ENCODE measurements around the gene PRXL2A. TPM values are rescaled to one million over a fixed set of nuclear protein-coding genes. Genes with fewer than 3 reads are reported as not detected.

PRXL2A gene
- total RNA-seq, 2 donors from 2014 or later: 0.94 to 1.5 TPM

- no peaks in the 10 kb centered on the region for H3K9me3 ChIP-seq (ENCODE audit: control insufficient read depth, low read length, poor library complexity, severe bottlenecking)
- peaks cover 22% of the 10 kb centered on the region for H3K27me3 Mint-ChIP-seq
- no peak overlapping the region for H3K27ac Mint-ChIP-seq
- no peak for DNase-seq
- no peak overlapping the region for H3K4me3 Mint-ChIP-seq
- ATAC-seq: no peak
- H3K36me3 Mint-ChIP-seq (ENCODE audit: low read depth): peaks cover 2% of the 10 kb centered on the region
- H3K4me1 Mint-ChIP-seq: peaks cover 29% of the 10 kb centered on the region
Observed at GRCh38 chr10:80441831-80442230, 33.5 kb downstream of the PRXL2A start.

- Mint-ChIP-seq H3K4me3 (no peak overlapping the region), H3K27me3 (peaks cover 11% of the 10 kb centered on the region), H3K27ac (no peak overlapping the region), H3K36me3 (ENCODE audit: low read depth) (peaks cover under 1% of the 10 kb centered on the region), H3K4me1 (peaks cover 33% of the 10 kb centered on the region)
- ATAC-seq: no peak
- DNase-seq: no peak
- no peaks in the 10 kb centered on the region for H3K9me3 ChIP-seq (ENCODE audit: control insufficient read depth, low read length, poor library complexity, severe bottlenecking)
Observed at GRCh38 chr10:80442879-80443278, 34.5 kb downstream of the PRXL2A start.

- Mint-ChIP-seq H3K36me3 (ENCODE audit: low read depth) (no peaks in the 10 kb centered on the region), H3K4me3 (no peak overlapping the region), H3K27ac (peak overlapping the region; percentile 78), H3K4me1 (peaks cover 38% of the 10 kb centered on the region), H3K27me3 (peaks cover 4% of the 10 kb centered on the region)
- no peaks in the 10 kb centered on the region for H3K9me3 ChIP-seq (ENCODE audit: control insufficient read depth, low read length, poor library complexity, severe bottlenecking)
- ATAC-seq (peak; percentile 26), DNase-seq (no peak)
Observed at GRCh38 chr10:80443531-80443974, 35.2 kb downstream of the PRXL2A start.

- Mint-ChIP-seq H3K4me1 (peaks cover 39% of the 10 kb centered on the region), H3K27ac (peak overlapping the region; percentile 78), H3K36me3 (ENCODE audit: low read depth) (no peaks in the 10 kb centered on the region), H3K27me3 (peaks cover 4% of the 10 kb centered on the region), H3K4me3 (peak overlapping the region; percentile 12)
- ATAC-seq: no peak
- H3K9me3 ChIP-seq (ENCODE audit: control insufficient read depth, low read length, poor library complexity, severe bottlenecking): no peaks in the 10 kb centered on the region
- no peak for DNase-seq
Observed at GRCh38 chr10:80444124-80444523, 35.8 kb downstream of the PRXL2A start.

GRCh38 chr10:80444646-80445319 is 36.4 kb downstream of the PRXL2A start:
- no peak for DNase-seq
- Mint-ChIP-seq H3K27me3 (no peaks in the 10 kb centered on the region), H3K36me3 (ENCODE audit: low read depth) (no peaks in the 10 kb centered on the region), H3K4me3 (peak overlapping the region; percentile 12), H3K27ac (peak overlapping the region; percentile 78), H3K4me1 (peaks cover 39% of the 10 kb centered on the region)
- no peaks in the 10 kb centered on the region for H3K9me3 ChIP-seq (ENCODE audit: control insufficient read depth, low read length, poor library complexity, severe bottlenecking)
- peak; percentile 89 for ATAC-seq

GRCh38 chr10:80447436-80448190 is 39.3 kb downstream of the PRXL2A start:
- no peaks in the 10 kb centered on the region for H3K9me3 ChIP-seq (ENCODE audit: control insufficient read depth, low read length, poor library complexity, severe bottlenecking)
- Mint-ChIP-seq H3K36me3 (ENCODE audit: low read depth) (no peaks in the 10 kb centered on the region), H3K4me3 (no peak overlapping the region), H3K4me1 (peaks cover 39% of the 10 kb centered on the region), H3K27me3 (no peaks in the 10 kb centered on the region), H3K27ac (peak overlapping the region; percentile 90)
- ATAC-seq: no peak
- no peak for DNase-seq

- H3K36me3 Mint-ChIP-seq (ENCODE audit: low read depth): no peaks in the 10 kb centered on the region
- H3K27ac Mint-ChIP-seq: peak overlapping the region; percentile 90
- DNase-seq: no peak
- ATAC-seq: no peak
- no peak overlapping the region for H3K4me3 Mint-ChIP-seq
- peaks cover 42% of the 10 kb centered on the region for H3K4me1 Mint-ChIP-seq
- no peaks in the 10 kb centered on the region for H3K27me3 Mint-ChIP-seq
- H3K9me3 ChIP-seq (ENCODE audit: control insufficient read depth, low read length, poor library complexity, severe bottlenecking): no peaks in the 10 kb centered on the region
Observed at GRCh38 chr10:80448209-80448942, 40.0 kb downstream of the PRXL2A start.

GRCh38 chr10:80449520-80449919 is 41.2 kb downstream of the PRXL2A start:
- H3K36me3 Mint-ChIP-seq (ENCODE audit: low read depth): no peaks in the 10 kb centered on the region
- no peak for ATAC-seq
- DNase-seq: no peak
- H3K27ac Mint-ChIP-seq: peak overlapping the region; percentile 72
- H3K27me3 Mint-ChIP-seq: no peaks in the 10 kb centered on the region
- no peak overlapping the region for H3K4me3 Mint-ChIP-seq
- no peaks in the 10 kb centered on the region for H3K9me3 ChIP-seq (ENCODE audit: control insufficient read depth, low read length, poor library complexity, severe bottlenecking)
- peaks cover 37% of the 10 kb centered on the region for H3K4me1 Mint-ChIP-seq

- Mint-ChIP-seq H3K27me3 (no peaks in the 10 kb centered on the region), H3K36me3 (ENCODE audit: low read depth) (peaks cover 3% of the 10 kb centered on the region), H3K4me3 (no peak overlapping the region), H3K27ac (no peak overlapping the region), H3K4me1 (peaks cover 33% of the 10 kb centered on the region)
- H3K9me3 ChIP-seq (ENCODE audit: control insufficient read depth, low read length, poor library complexity, severe bottlenecking): no peaks in the 10 kb centered on the region
- ATAC-seq (no peak), DNase-seq (no peak)
Observed at GRCh38 chr10:80451132-80451531, 42.8 kb downstream of the PRXL2A start.

- no peaks in the 10 kb centered on the region for H3K9me3 ChIP-seq (ENCODE audit: control insufficient read depth, low read length, poor library complexity, severe bottlenecking)
- no peak for DNase-seq
- Mint-ChIP-seq H3K4me3 (no peak overlapping the region), H3K27ac (no peak overlapping the region), H3K27me3 (no peaks in the 10 kb centered on the region), H3K4me1 (peaks cover 31% of the 10 kb centered on the region), H3K36me3 (ENCODE audit: low read depth) (peaks cover 3% of the 10 kb centered on the region)
- ATAC-seq: no peak
Observed at GRCh38 chr10:80452069-80452468, 43.7 kb downstream of the PRXL2A start.

GRCh38 chr10:80452640-80453039 is 44.3 kb downstream of the PRXL2A start:
- Mint-ChIP-seq H3K36me3 (ENCODE audit: low read depth) (peaks cover 3% of the 10 kb centered on the region), H3K4me1 (peaks cover 27% of the 10 kb centered on the region), H3K27ac (no peak overlapping the region), H3K4me3 (no peak overlapping the region), H3K27me3 (no peaks in the 10 kb centered on the region)
- H3K9me3 ChIP-seq (ENCODE audit: control insufficient read depth, low read length, poor library complexity, severe bottlenecking): no peaks in the 10 kb centered on the region
- ATAC-seq (no peak), DNase-seq (no peak)

GRCh38 chr10:80453056-80453841 is 44.9 kb downstream of the PRXL2A start:
- H3K9me3 ChIP-seq (ENCODE audit: control insufficient read depth, low read length, poor library complexity, severe bottlenecking): no peaks in the 10 kb centered on the region
- peak overlapping the region; percentile 89 for H3K4me3 Mint-ChIP-seq
- no peaks in the 10 kb centered on the region for H3K27me3 Mint-ChIP-seq
- peaks cover 3% of the 10 kb centered on the region for H3K36me3 Mint-ChIP-seq (ENCODE audit: low read depth)
- DNase-seq (no peak), ATAC-seq (no peak)
- peak overlapping the region; percentile 88 for H3K27ac Mint-ChIP-seq
- H3K4me1 Mint-ChIP-seq: peaks cover 27% of the 10 kb centered on the region

Data from T-helper 17 cell (primary cell).